GM12878 (cell line): ENCODE data around the gene PPIP5K1. TPM values are rescaled to one million over a fixed set of nuclear protein-coding genes. Genes with fewer than 3 reads are reported as not detected.

Experiments used
- ATAC-seq: fragments of 200-7000 bp; cut with Tn5 transposase; 3 replicates; pipeline ENCODE4 v1.9.1; 2020; ENCODE audit warnings: mild to moderate bottlenecking, moderate library complexity
- BruUV-seq: library from RNA; stranded (reverse); fragments of 400-500 nt; replicated peaks from 2 replicates; lab custom pipeline; 2021; lab: Mats Ljungman, UMichigan
- CTCF ChIA-PET: fragments of 300-600 bp; sonication (Branson Sonifier 250); formaldehyde crosslinking; extraction: SDS; loops from one replicate; lab custom pipeline; 2021; ENCODE audit warnings: inconsistent platforms; lab: Yijun Ruan, JAX
- POLR2A ChIA-PET: fragments of 350-600 bp; formaldehyde crosslinking; extraction: SDS; loops from one replicate; lab custom pipeline; 2021; ENCODE audit warnings: inconsistent platforms; lab: Charles Lee
- RAD21 ChIA-PET: fragments of 300-600 bp; sonication (Branson Sonifier 250); formaldehyde crosslinking; loops from one replicate; lab custom pipeline; 2023; ENCODE audit warnings: antibody characterized with exemption; ENCODE audit not compliant: unreplicated experiment; lab: Charles Lee
- SMC1A ChIA-PET: fragments of 300-600 bp; sonication (Branson Sonifier 250); formaldehyde crosslinking; loops from one replicate; lab custom pipeline; 2023; ENCODE audit not compliant: unreplicated experiment, uncharacterized antibody; lab: Charles Lee
- DNase-seq: peaks from one replicate; pipeline ENCODE4 v3.0.0-alpha.2; 2011; ENCODE audit warnings: low read depth, low spot score
- FAIRE-seq: peaks from 3 replicates; lab custom pipeline; 2011; peaks lifted over from hg19 to GRCh38; lab: Jason Lieb, UNC
- H2AFZ ChIP-seq: 2 replicates; pipeline ENCODE4 v1.6.0; 2011; ENCODE audit warnings: low read depth, low read length, control low read depth; ENCODE audit not compliant: control insufficient read depth
- H3K27ac ChIP-seq: 2 replicates; pipeline ENCODE4 v1.5.1; 2011; ENCODE audit warnings: control low read depth; ENCODE audit not compliant: control insufficient read depth, insufficient read depth
- H3K27me3 ChIP-seq, 2 experiments: replicated peaks in 1 of 2; 2 replicates each; pipeline versions ENCODE4 v1.6.0 to v1.6.1; 2011; ENCODE audit warnings: low read length in 1 of 2; ENCODE audit not compliant: control insufficient read depth in 2 of 2, insufficient read depth in 2 of 2
- H3K36me3 ChIP-seq, 2 experiments: 2 replicates each; pipeline ENCODE4 v1.5.1; 2011; ENCODE audit warnings: low read length in 1 of 2; ENCODE audit not compliant: control insufficient read depth in 2 of 2, insufficient read depth in 2 of 2
- H3K4me1 ChIP-seq: 2 replicates; pipeline ENCODE4 v1.6.1; 2011; ENCODE audit warnings: mild to moderate bottlenecking, low read length, moderate library complexity, mixed read lengths; ENCODE audit not compliant: control insufficient read depth, insufficient read depth
- H3K4me2 ChIP-seq: 2 replicates; pipeline ENCODE4 v1.6.0; 2011; ENCODE audit warnings: control low read depth; ENCODE audit not compliant: control insufficient read depth, insufficient read depth
- H3K4me3 ChIP-seq: fragments of 200-600 bp; sonication (generic); 2 replicates; pipeline ENCODE4 v1.5.1; 2016
- H3K79me2 ChIP-seq: 2 replicates; pipeline ENCODE4 v1.6.0; 2011; ENCODE audit warnings: low read length; ENCODE audit not compliant: control insufficient read depth, insufficient read depth
- H3K9ac ChIP-seq: 2 replicates; pipeline ENCODE4 v1.8.0; 2011; ENCODE audit warnings: low read length, control low read depth, mixed read lengths; ENCODE audit not compliant: control insufficient read depth, insufficient read depth
- H3K9me3 ChIP-seq: replicated peaks from 3 replicates; pipeline ENCODE4 v1.5.1; 2011; ENCODE audit warnings: mild to moderate bottlenecking, low read length; ENCODE audit not compliant: control insufficient read depth, insufficient read depth
- H4K20me1 ChIP-seq: 2 replicates; pipeline ENCODE4 v1.6.0; 2011; ENCODE audit not compliant: control insufficient read depth, insufficient read depth
- CTCF ChIP-seq, 3 experiments: IDR thresholded peaks in 2 of 3; conservative IDR thresholded peaks in 1 of 3; 2 replicates each; pipeline ENCODE4 v1.5.1; 2011; ENCODE audit warnings: low read depth in 3 of 3, low read length in 3 of 3, mild to moderate bottlenecking in 3 of 3, control low read depth in 2 of 3, moderate library complexity in 2 of 3, inconsistent platforms in 1 of 3, mixed read lengths in 1 of 3; ENCODE audit not compliant: control insufficient read depth in 2 of 3, insufficient read depth in 1 of 3; ENCODE audit errors: extremely low read depth in 1 of 3
- NRF1 ChIP-seq: conservative IDR thresholded peaks from 2 replicates; pipeline ENCODE4 v1.6.1; 2011; ENCODE audit warnings: mild to moderate bottlenecking, low read depth, low read length, improper control_type of control experiment
- RCOR1 ChIP-seq: conservative IDR thresholded peaks from 2 replicates; pipeline ENCODE4 v1.6.1; 2012; ENCODE audit warnings: low read depth, low read length, improper control_type of control experiment
- TBL1XR1 ChIP-seq: IDR thresholded peaks from 2 replicates; pipeline ENCODE4 v1.6.1; 2012; ENCODE audit warnings: low read depth, low read length, improper control_type of control experiment
- WGBS: methylation state at CpG from one replicate; pipeline ENCODE4 v1.1.6; 2016; ENCODE audit warnings: low lambda C conversion rate; ENCODE audit not compliant: insufficient replicate concordance, insufficient coverage; ENCODE audit errors: missing lambda C conversion rate; 5-methylcytosine and 5-hydroxymethylcytosine counted together
- in situ Hi-C: fragments of 300-500 bp; cut with MboI; formaldehyde crosslinking; loops from 9 replicates; pipeline ENCODE4 v1.14.3; 2018; ENCODE audit warnings: mixed read lengths
- intact Hi-C: fragments of 100-400 bp; cut with micrococcal nuclease; formaldehyde crosslinking; loops from one replicate; pipeline ENCODE4 v1.14.2; 2022; ENCODE audit not compliant: unreplicated experiment
- polyA plus RNA-seq, 11 experiments: library from polyadenylated mRNA; depleted of rRNA in 4 of 11; unstranded in 6 of 11; stranded (reverse) in 5 of 11; fragments of >200 nt; fragmentation: Nextera tagmentation in 4 of 11; fragmentation: Illumina TruSeq in 1 of 11; extraction: Ambion mirVana in 4 of 11; extraction: Trizol in 1 of 11; gene quantifications; 1 replicate in 1 of 11; 2 replicates in 10 of 11; pipeline versions ENCODE4 v1.2.1 to v1.2.3, GENCODE V29; 2011 to 2016; ENCODE audit warnings: inconsistent platforms in 2 of 11, missing spikeins in 2 of 11, low read depth in 1 of 11
- total RNA-seq, 4 experiments: library from RNA; depleted of rRNA in 3 of 4; stranded (reverse); fragments of >200 nt in 3 of 4; fragmentation: Illumina TruSeq in 1 of 4; extraction: Trizol in 1 of 4; gene quantifications; 2 replicates each; pipeline versions ENCODE4 v1.2.1 to v1.2.3, GENCODE V29; 2013 to 2021
- TF ChIP-seq, protein P1 (sequence below): fragments of 450-650 bp; IDR thresholded peaks from 2 replicates; pipeline ENCODE4 v1.6.1; 2016; ENCODE audit warnings: mild to moderate bottlenecking, moderate library complexity, borderline replicate concordance

The PPIP5K1 gene
- total and polyA plus RNA-seq, 10 of the 15 experiments (the other 5 are each of a cell fraction or from before 2014, with no cell fraction given) = 2.5 to 54.4 (median 19.4) TPM

DNA sequence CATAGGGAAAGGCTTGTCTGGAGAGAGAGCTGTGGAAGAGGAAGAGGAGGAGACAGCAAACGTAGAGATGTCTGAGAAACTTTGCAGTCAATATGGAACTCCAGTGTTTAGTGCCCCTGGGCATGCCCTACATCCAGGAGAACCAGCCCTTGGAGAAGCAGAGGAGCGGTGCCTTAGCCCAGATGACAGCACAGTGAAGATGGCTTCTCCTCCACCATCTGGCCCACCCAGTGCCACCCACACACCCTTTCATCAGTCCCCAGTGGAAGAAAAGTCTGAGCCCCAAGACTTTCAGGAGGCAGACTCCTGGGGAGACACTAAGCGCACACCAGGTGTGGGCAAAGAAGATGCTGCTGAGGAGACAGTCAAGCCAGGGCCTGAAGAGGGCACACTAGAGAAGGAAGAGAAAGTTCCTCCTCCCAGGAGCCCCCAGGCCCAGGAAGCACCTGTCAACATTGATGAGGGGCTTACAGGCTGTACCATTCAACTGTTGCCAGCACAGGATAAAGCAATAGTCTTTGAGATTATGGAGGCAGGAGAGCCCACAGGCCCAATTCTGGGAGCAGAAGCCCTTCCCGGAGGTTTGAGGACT lies 65.7 kb downstream of the PPIP5K1 start:
- Histone ChIP-seq H3K4me3 (no peak overlapping the region), H3K4me1 (no peaks in the 10 kb centered on the region), H3K9me3 (no peaks in the 10 kb centered on the region), H2AFZ (no peak overlapping the region), H3K79me2 (no peaks in the 10 kb centered on the region), H3K27me3 (peaks cover 0 to 2% of the 10 kb centered on the region in 2 experiments; a peak in 2 of 4 replicates)
- SMC1A ChIA-PET = no interaction called here
- in situ Hi-C loops = no loop called here
- TF ChIP-seq NRF1 = no peak
- TF ChIP-seq CTCF (IDR thresholded peaks at IDR 0.05 in 2 of 3, conservative IDR thresholded peaks at IDR 0.05 in 1 of 3; ENCODE audit: control insufficient read depth in 2 of 3, extremely low read depth in 1 of 3, insufficient read depth in 1 of 3, low read depth in 3 of 3, low read length in 3 of 3) = peak in 1 of 3 experiments; percentile 10; a peak in 1 of 6 replicates
- TF ChIP-seq, protein P1, sequence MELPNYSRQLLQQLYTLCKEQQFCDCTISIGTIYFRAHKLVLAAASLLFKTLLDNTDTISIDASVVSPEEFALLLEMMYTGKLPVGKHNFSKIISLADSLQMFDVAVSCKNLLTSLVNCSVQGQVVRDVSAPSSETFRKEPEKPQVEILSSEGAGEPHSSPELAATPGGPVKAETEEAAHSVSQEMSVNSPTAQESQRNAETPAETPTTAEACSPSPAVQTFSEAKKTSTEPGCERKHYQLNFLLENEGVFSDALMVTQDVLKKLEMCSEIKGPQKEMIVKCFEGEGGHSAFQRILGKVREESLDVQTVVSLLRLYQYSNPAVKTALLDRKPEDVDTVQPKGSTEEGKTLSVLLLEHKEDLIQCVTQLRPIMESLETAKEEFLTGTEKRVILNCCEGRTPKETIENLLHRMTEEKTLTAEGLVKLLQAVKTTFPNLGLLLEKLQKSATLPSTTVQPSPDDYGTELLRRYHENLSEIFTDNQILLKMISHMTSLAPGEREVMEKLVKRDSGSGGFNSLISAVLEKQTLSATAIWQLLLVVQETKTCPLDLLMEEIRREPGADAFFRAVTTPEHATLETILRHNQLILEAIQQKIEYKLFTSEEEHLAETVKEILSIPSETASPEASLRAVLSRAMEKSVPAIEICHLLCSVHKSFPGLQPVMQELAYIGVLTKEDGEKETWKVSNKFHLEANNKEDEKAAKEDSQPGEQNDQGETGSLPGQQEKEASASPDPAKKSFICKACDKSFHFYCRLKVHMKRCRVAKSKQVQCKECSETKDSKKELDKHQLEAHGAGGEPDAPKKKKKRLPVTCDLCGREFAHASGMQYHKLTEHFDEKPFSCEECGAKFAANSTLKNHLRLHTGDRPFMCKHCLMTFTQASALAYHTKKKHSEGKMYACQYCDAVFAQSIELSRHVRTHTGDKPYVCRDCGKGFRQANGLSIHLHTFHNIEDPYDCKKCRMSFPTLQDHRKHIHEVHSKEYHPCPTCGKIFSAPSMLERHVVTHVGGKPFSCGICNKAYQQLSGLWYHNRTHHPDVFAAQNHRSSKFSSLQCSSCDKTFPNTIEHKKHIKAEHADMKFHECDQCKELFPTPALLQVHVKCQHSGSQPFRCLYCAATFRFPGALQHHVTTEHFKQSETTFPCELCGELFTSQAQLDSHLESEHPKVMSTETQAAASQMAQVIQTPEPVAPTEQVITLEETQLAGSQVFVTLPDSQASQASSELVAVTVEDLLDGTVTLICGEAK = no peak
- TF ChIP-seq RCOR1 = no peak
- no peak for TF ChIP-seq TBL1XR1
- TF ChIP-seq, all 136 proteins: peak for 1
- no peaks in the 10 kb centered on the region for H4K20me1 ChIP-seq
- H3K9ac ChIP-seq = no peak overlapping the region
- intact Hi-C loops = no loop called here
- H3K27ac ChIP-seq = no peak overlapping the region
- WGBS = 70% methylated on average over 4 of the region's 4 CpGs
- RAD21 ChIA-PET = no interaction called here
- BruUV-seq = no TSS peak
- H3K4me2 ChIP-seq = no peak overlapping the region
- no peaks in the 10 kb centered on the region for H3K36me3 ChIP-seq
- FAIRE-seq (no peak), ATAC-seq (peak; percentile 38), DNase-seq (no peak)
- CTCF ChIA-PET = interaction anchor here (2.3 kb wide), 1 partner anchor 10 kb away, joined by 11 read pairs; no protein-coding TSS in a partner anchor
- POLR2A ChIA-PET = interaction anchor here (0.6 kb wide), 1 partner anchor 1895 kb away, joined by 4 read pairs; no protein-coding TSS in a partner anchor
